Liver (tissue), 9 donors: ENCODE data around the gene GRIP2. TPM values are rescaled to one million over a fixed set of nuclear protein-coding genes. Genes with fewer than 3 reads are reported as not detected.

Source experiments
- DNase-seq: peaks from one replicate; pipeline ENCODE4 v3.0.0-alpha.2; 2017; ENCODE audit warnings: low spot score
- H3K27ac ChIP-seq, 2 donors: one replicate each; pipeline ENCODE4 v1.7.0; 2013; ENCODE audit warnings: inconsistent platforms in 2 of 2, low read length in 2 of 2, control low read depth in 1 of 2, low read depth in 1 of 2, mild to moderate bottlenecking in 1 of 2
- H3K27me3 ChIP-seq, 4 donors: one replicate each; pipeline versions ENCODE4 v1.6.1 to v1.7.0; 2013; ENCODE audit warnings: low read length in 3 of 4, inconsistent platforms in 1 of 4, mild to moderate bottlenecking in 1 of 4, moderate library complexity in 1 of 4; ENCODE audit not compliant: control insufficient read depth in 4 of 4, insufficient read depth in 4 of 4
- H3K36me3 ChIP-seq, 4 donors: one replicate each; pipeline versions ENCODE4 v1.6.1 to v1.7.0; 2013; ENCODE audit warnings: low read length in 3 of 4, mild to moderate bottlenecking in 3 of 4, low read depth in 1 of 4, moderate library complexity in 1 of 4; ENCODE audit not compliant: control insufficient read depth in 4 of 4, insufficient read depth in 3 of 4
- H3K4me1 ChIP-seq, 4 donors: one replicate each; pipeline versions ENCODE4 v1.6.1 to v1.7.0; 2013; ENCODE audit warnings: low read length in 3 of 4, mild to moderate bottlenecking in 3 of 4, moderate library complexity in 1 of 4; ENCODE audit not compliant: control insufficient read depth in 4 of 4, insufficient read depth in 4 of 4
- H3K4me3 ChIP-seq, 3 donors: one replicate each; pipeline versions ENCODE4 v1.6.1 to v1.7.0; 2013; ENCODE audit warnings: low read length in 3 of 3, control low read depth in 1 of 3, low read depth in 1 of 3, mild to moderate bottlenecking in 1 of 3
- H3K9ac ChIP-seq, 2 donors: one replicate each; pipeline ENCODE4 v1.7.0; 2013; ENCODE audit warnings: low read length in 2 of 2, mild to moderate bottlenecking in 2 of 2, moderate library complexity in 2 of 2, control low read depth in 1 of 2, low read depth in 1 of 2
- H3K9me3 ChIP-seq, 4 donors: one replicate each; pipeline versions ENCODE4 v1.6.1 to v1.7.0; 2013; ENCODE audit warnings: low read length in 3 of 4; ENCODE audit not compliant: control insufficient read depth in 4 of 4
- FOXA2 ChIP-seq: IDR thresholded peaks from 2 replicates; pipeline ENCODE4 v1.6.1; 2016; ENCODE audit warnings: antibody characterized with exemption
- HNF4G ChIP-seq: IDR thresholded peaks from 2 replicates; pipeline ENCODE4 v1.6.1; 2016; ENCODE audit warnings: antibody characterized with exemption
- JUND ChIP-seq, 2 donors: IDR thresholded peaks; 2 replicates each; pipeline ENCODE4 v1.6.1; 2016; ENCODE audit warnings: antibody characterized with exemption in 2 of 2
- NR2F2 ChIP-seq: IDR thresholded peaks from 2 replicates; pipeline ENCODE4 v1.6.1; 2016; ENCODE audit warnings: antibody characterized with exemption
- SP1 ChIP-seq: IDR thresholded peaks from 2 replicates; pipeline ENCODE4 v1.6.1; 2018; ENCODE audit warnings: antibody characterized with exemption, mild to moderate bottlenecking
- TAF1 ChIP-seq: conservative IDR thresholded peaks from 2 replicates; pipeline ENCODE4 v1.6.1; 2016; ENCODE audit warnings: antibody characterized with exemption, mild to moderate bottlenecking
- WGBS: extraction: QIAGEN DNeasy Blood & Tissue Kit; methylation state at CpG from one replicate; pipeline ENCODE4 v1.1.7; 2013; 5-methylcytosine and 5-hydroxymethylcytosine counted together
- polyA plus RNA-seq, 2 donors: library from polyadenylated mRNA; stranded (reverse) in 1 of 2; unstranded in 1 of 2; fragments of 200-250 nt in 1 of 2; fragments of >200 nt in 1 of 2; fragmentation: Nextera tagmentation in 1 of 2; extraction: Ambion mirVana in 1 of 2; gene quantifications; one replicate each; pipeline versions ENCODE4 v1.2.1 to v1.2.3, GENCODE V29; 2013 to 2015
- total RNA-seq, 2 donors: library from RNA; depleted of rRNA; stranded (reverse); fragments of >200 nt; gene quantifications; one replicate each; pipeline ENCODE4 v1.2.3, GENCODE V29; 2014
- TF ChIP-seq, protein P1 (sequence below): IDR thresholded peaks from 2 replicates; pipeline ENCODE4 v1.6.1; 2016; ENCODE audit warnings: antibody characterized with exemption
- TF ChIP-seq, protein P2 (sequence below): IDR thresholded peaks from 2 replicates; pipeline ENCODE4 v1.6.1; 2016; ENCODE audit warnings: antibody characterized with exemption
- TF ChIP-seq, protein P3 (sequence below): IDR thresholded peaks from 2 replicates; pipeline ENCODE4 v1.6.1; 2016; ENCODE audit warnings: antibody characterized with exemption
- TF ChIP-seq, protein P4 (sequence below): fragments of 150-350 bp; IDR thresholded peaks from 2 replicates; pipeline ENCODE4 v1.5.1; 2017; ENCODE audit warnings: improper control_type of control experiment, low read depth, low read length; ENCODE audit not compliant: missing input control
- donor health status: healthy.
- donor health status: healthy.
- donor health status: healthy.
- donor health status: healthy.
- donor health status: healthy.

Gene GRIP2
- total and polyA plus RNA-seq, 4 donors: 0.05 to 0.33 (median 0.09) TPM; not detected in 1

DNA sequence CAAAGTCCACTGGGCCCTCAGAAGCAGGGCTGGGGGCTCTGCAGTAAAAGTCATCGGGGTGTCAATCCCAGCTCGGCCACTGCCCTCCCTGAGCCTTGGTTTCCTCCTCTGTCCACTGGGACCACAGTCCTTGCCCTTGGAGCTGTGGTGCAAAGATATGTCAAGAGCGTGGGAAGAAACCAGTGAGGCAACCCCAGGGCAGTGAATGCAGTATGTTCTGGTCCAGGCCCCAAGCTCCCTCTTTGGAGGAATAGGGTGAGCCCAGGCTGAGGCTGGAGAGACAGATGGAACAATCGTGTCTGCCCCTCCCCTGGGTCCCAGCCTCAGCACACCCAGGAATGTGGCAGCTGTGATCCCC is 779 bp downstream of the GRIP2 start:
- Histone ChIP-seq H3K9me3 (no peaks in the 10 kb centered on the region), H3K9ac (no peak overlapping the region), H3K27ac (no peak overlapping the region), H3K36me3 (no peaks in the 10 kb centered on the region), H3K27me3 (no peaks in the 10 kb centered on the region), H3K4me3 (no peak overlapping the region), H3K4me1 (no peaks in the 10 kb centered on the region)
- WGBS: 78% methylated on average over 4 of the region's 4 CpGs
- TF ChIP-seq, protein P1, sequence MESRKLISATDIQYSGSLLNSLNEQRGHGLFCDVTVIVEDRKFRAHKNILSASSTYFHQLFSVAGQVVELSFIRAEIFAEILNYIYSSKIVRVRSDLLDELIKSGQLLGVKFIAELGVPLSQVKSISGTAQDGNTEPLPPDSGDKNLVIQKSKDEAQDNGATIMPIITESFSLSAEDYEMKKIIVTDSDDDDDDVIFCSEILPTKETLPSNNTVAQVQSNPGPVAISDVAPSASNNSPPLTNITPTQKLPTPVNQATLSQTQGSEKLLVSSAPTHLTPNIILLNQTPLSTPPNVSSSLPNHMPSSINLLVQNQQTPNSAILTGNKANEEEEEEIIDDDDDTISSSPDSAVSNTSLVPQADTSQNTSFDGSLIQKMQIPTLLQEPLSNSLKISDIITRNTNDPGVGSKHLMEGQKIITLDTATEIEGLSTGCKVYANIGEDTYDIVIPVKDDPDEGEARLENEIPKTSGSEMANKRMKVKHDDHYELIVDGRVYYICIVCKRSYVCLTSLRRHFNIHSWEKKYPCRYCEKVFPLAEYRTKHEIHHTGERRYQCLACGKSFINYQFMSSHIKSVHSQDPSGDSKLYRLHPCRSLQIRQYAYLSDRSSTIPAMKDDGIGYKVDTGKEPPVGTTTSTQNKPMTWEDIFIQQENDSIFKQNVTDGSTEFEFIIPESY: no peak
- TF ChIP-seq, protein P2, sequence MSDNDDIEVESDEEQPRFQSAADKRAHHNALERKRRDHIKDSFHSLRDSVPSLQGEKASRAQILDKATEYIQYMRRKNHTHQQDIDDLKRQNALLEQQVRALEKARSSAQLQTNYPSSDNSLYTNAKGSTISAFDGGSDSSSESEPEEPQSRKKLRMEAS: no peak
- no peak for TF ChIP-seq NR2F2
- TF ChIP-seq, protein P3, sequence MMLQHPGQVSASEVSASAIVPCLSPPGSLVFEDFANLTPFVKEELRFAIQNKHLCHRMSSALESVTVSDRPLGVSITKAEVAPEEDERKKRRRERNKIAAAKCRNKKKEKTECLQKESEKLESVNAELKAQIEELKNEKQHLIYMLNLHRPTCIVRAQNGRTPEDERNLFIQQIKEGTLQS: no peak
- TF ChIP-seq, protein P4, sequence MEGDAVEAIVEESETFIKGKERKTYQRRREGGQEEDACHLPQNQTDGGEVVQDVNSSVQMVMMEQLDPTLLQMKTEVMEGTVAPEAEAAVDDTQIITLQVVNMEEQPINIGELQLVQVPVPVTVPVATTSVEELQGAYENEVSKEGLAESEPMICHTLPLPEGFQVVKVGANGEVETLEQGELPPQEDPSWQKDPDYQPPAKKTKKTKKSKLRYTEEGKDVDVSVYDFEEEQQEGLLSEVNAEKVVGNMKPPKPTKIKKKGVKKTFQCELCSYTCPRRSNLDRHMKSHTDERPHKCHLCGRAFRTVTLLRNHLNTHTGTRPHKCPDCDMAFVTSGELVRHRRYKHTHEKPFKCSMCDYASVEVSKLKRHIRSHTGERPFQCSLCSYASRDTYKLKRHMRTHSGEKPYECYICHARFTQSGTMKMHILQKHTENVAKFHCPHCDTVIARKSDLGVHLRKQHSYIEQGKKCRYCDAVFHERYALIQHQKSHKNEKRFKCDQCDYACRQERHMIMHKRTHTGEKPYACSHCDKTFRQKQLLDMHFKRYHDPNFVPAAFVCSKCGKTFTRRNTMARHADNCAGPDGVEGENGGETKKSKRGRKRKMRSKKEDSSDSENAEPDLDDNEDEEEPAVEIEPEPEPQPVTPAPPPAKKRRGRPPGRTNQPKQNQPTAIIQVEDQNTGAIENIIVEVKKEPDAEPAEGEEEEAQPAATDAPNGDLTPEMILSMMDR: no peak
- DNase-seq: no peak

DNA sequence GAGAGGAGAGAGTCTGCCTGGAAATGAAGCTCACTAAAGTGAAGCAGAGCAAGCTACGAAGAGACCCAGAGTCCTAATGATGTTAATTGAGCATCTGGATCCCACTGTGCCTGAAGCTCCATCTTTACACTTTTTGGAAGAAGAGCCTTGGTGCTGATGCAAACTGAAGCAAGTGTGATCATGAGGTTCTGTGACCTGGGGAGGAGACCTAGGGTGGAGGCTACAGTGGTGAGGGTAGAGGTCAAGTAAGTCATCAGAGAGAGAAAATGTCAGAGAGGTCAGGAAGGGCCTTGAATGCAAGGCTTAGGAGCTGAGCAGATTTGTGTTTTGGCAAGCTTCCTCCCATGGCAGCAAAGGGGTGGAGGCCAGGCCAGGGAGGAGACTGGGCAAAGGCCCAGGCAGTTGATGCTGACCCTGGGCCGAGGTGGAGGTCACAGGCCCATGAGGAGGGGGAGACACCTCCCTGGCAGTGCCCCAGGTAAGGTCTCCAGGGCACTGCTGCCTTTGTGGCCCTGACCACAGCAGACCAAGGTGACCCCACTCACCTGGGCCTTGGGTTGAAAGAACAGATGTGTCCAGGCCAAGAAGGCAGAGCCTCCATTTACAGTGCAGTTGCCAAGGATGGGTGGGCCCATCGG is 1.6 kb downstream of the GRIP2 start:
- H3K27ac ChIP-seq: no peak overlapping the region
- no peak overlapping the region for H3K9ac ChIP-seq
- H3K4me3 ChIP-seq: no peak overlapping the region
- no peaks in the 10 kb centered on the region for H3K4me1 ChIP-seq
- WGBS: 76% methylated on average over 3 of the region's 3 CpGs
- no peaks in the 10 kb centered on the region for H3K36me3 ChIP-seq
- DNase-seq: no peak
- no peaks in the 10 kb centered on the region for H3K9me3 ChIP-seq
- peaks cover 0 to 5% (median 0%) of the 10 kb centered on the region in 4 donors for H3K27me3 ChIP-seq
- TF ChIP-seq, protein P1: no peak

DNA sequence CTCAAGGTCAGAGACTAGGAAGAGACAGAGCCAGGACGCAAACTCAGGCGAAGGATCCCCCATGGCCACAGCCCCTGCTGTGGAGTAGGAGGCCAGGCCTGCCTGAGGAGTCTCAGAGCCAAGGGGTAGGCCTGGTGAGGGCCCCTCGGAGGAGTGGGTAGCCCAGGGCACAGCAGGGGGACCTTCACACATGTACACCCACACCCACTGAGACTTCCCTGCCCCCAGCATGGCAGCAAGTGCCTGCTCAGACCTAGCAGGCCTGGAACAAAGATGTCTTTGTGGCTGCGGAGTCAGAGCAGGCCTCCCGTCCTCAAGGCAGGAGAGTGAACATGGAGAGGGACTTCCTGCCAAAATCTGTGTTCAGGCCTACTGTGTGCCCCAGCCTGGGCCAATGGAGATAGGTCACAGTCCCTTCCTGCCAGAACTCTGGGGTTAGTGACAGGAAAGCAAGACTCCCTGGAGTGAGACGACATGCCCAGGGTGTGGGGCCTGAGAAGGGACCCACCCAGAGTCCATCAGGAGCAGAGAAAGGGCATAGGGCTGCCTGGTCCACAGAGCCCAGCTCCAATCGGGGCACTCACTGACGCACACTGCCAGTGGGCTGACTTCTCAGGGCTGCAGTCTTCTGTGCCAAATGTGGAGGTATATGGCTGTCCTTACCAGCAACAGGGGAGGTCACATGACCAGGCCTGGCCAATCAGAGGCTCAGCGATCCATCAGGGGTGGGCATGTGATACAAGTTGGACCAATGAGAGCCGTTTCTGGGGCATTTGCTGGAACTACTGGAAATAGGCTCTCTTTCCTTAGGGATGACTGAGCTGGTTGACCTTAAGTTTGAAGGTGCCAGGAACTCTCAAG is 2.3 kb downstream of the GRIP2 start:
- DNase-seq: no peak
- Histone ChIP-seq H3K27ac (no peak overlapping the region), H3K27me3 (peaks cover 0 to 5% (median 0%) of the 10 kb centered on the region in 4 donors), H3K4me3 (no peak overlapping the region), H3K4me1 (no peaks in the 10 kb centered on the region), H3K9ac (no peak overlapping the region), H3K36me3 (no peaks in the 10 kb centered on the region), H3K9me3 (no peaks in the 10 kb centered on the region)
- WGBS: 92% methylated on average over 10 of the region's 10 CpGs
- TF ChIP-seq NR2F2: no peak
- TF ChIP-seq TAF1: no peak
- TF ChIP-seq, protein P3: no peak
- no peak for TF ChIP-seq SP1
- TF ChIP-seq, protein P1: no peak
- TF ChIP-seq, protein P4: no peak
- TF ChIP-seq FOXA2: no peak
- TF ChIP-seq HNF4G: no peak
- TF ChIP-seq, protein P2: no peak
- no peak for TF ChIP-seq JUND (IDR thresholded peaks at IDR 0.05)
